Smooth muscle cell of the pulmonary artery (primary cell): ENCODE data around the gene MGST2. TPM values are rescaled to one million over a fixed set of nuclear protein-coding genes. Genes with fewer than 3 reads are reported as not detected.

ENCODE experiments used
- total RNA-seq: library from RNA; depleted of rRNA; stranded (reverse); fragments of >200 nt; gene quantifications from 2 replicates; pipeline ENCODE4 v1.2.3, GENCODE V29; 2014

Gene MGST2
- total RNA-seq, result 5.2 and 12.1 TPM in 2 replicates

DNA sequence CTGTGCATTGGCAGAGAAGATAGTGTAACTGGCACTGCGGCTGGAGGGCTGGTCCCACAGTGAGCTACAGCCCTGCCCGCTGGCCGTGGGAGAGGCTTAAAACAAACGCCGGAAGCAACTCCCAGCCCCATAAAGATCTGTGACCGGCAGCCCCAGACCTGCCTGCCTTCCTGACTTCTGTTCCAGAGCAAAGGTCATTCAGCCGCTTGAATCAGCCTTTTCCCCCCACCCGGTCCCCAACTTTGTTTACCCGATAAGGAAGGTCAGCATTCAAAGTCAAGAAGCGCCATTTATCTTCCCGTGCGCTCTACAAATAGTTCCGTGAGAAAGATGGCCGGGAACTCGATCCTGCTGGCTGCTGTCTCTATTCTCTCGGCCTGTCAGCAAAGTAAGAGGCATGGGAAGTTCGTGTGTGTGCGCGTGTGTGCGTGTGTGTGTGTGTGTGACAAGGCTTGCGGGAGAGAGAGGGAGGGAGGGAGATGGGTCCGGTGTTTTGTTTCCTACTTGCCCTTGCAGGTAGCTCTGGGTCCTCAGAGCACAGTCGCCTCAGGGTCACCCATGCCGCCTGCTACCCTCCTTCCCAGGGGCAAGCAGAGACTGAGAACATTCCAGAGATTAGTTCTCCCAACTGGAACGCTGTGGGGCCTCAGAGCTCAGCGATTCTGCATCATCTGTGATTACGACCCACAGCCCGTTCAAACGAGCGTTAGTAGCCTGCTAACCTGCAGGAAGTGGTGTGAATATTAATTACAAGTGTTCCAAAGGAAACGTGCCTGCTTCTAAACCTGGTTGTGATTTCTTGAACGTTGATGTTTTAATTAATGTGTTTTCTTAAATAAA, at the start of gene MGST2:
MGST2 (plus strand) TSS at position 130 of the 840 bp plus-strand sequence; CDS start at position 331, 201 bp downstream.

Other genes starting within 250 kb of the MGST2 start
- 14.9 and 16.4 TPM in 2 replicates for gene RAB33B, start 211.7 kb upstream of the MGST2 start, total RNA-seq
- gene SETD7, start 109.6 kb upstream of the MGST2 start, total RNA-seq, result 89.5 and 121 TPM in 2 replicates